Stimulated activated CD4-positive, alpha-beta T cell treated with anti-CD3 and anti-CD28 coated beads, Interleukin-2, amount 100 ng/mL, for 24 hours (primary cell): Measurements from ENCODE around the gene PAM16.
"Not testable (repeated sequence)": the region's sequence is repeated elsewhere in the genome, so short reads cannot be mapped to it uniquely, and the experiment has no call there.

Experiments
- DNase-seq, 2 donors: peaks; one replicate each; pipeline ENCODE4 v3.0.0-alpha.2; 2020

The PAM16 gene

DNA sequence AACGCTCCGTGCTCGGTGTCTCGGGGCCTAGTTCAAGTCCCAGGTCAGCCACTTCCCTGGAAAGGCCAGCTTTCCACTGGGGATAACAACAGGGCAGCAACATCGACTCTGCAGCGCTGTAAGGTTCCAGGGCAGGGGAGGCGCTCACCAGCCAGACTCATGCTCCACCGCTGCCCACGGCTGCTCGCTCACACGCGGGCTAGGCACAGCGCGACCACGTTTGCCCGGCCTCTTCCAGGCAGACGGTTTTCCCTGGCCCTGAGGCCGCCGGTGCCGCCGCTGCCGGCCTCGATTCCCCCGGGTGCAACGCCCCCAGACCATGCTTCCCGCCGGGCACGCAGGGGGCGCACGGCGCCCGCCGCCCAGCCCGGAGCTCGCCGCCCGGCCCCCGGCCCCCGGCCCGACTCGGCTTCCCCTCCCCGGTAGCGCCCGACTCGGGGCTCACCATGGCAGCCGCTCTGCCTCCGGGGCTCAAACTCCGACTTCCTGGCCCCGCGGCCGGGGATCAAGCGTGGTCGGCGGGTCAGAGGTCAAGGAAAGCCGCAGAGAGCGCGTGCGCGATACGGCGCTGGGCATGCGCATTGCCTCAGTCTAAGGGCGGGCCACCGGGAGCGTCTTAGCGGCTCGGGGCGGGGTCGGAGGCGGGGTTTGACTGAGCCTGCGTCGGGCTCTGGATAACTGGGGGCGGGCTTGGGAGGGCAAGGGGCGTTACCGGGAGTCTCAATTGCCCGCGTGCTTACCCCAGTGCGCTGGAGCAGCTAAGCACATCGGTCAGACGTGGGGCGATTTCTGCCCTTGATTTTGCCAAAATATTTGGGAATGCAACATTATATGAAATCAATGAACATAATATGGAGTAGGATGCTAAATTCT, at the start of gene PAM16:
TSS of gene PAM16 (minus strand) at position 535 of the 873 bp plus-strand sequence. CDS start at position 448, 87 bp downstream.
- peak; percentile 99 to 100 for DNase-seq

DNA sequence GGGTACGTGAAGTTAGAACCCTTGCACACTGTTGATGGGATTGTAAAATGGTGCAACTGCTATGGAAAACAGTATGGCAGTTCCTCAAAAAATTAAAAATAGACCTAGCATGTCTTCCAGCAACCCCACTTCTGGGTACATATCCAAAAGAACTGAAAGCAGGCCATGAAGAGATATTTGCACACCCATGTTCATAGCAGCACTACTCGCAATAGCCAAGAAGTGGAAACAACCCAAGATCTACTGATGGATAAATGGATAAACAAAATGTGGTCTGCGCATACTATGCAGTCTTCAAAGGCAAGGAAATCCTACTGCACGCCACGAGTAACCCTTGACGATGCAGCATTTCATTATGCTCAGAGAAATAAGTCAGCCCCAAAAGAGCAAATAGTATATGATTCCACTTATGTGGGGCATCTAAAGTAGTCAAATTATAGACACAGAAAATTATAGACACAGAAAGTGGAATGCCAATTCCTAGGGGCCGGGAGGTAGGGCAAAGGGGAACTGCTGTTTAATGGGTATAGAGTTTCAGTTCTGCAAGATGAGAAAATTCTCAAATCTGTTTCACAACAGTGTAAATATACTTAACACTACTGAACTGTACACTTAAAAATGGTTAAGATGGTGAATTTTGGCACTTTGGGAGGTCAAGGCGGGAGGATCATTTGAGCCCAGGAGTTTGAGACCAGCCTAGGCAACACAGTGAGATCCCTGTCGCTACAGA, 48.0 kb upstream of the PAM16 start:
- no peak for DNase-seq

DNA sequence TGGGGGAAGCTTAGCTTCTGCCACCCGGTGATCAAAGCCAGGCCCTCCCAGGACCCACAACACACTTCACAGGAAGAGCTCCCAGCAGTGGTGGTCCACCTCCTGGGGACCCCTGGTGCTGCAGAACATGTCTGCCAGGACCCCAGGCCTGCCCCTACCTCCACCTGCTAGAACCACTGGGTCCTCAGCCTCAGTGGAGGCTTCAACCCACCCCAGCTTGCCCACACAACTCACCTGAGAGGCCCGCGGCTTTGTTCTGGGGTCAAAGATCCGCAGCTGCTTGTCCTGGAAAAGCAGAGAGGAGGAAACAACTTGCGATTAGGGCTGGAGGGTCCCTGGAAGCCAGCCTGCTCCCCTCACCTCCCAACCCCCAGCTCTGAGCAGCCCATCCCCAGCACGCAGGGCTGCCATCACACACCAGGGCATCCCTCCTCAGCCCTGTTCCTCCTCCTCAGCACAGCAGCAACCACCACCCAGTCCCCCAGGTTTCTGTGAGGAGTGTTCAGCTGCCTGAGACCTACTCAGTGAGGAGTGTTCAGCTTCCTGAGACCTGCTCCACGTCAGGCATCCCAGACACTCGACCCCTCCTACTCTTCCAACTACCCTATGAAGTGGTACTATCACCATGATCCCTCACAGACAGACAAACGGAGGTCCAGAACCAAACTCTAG, 44.1 kb upstream of the PAM16 start:
- DNase-seq = no peak

DNA sequence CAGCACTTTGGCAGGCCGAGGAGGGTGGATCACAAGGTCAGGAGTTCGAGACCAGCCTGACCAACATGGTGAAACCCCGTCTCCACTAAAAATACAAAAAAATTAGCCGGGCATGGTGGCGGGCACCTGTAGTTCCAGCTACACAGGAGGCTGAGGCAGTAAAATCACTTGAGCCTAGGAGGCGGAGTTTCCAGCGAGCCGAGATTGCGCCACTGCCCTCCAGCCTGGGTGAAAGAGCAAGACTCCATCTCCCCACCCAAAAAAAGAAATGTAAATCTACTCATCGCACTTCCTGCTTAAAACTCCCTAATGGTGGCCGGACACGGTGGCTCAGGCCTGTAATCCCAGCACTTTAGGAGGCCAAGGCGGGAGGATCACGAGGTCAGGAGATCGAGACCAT, 42.7 kb upstream of the PAM16 start:
- not testable (repeated sequence) for DNase-seq

DNA sequence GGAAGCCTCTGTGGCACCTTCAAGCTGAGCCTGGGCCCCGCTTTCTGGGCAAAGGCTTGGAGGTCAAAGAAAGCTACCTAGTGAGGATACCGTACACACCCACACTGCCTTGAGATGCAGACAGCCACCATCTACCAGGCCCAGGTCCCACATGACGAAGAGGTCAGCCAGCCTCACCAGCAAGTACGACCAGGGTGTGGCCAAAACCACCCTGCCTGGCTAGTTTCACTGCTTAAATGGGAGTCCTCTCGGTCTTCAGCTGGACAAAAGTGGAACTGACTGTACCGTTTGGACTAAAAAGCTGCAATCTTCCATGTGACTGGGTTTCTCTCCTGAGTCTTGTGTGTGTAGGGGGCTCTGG, 42.1 kb upstream of the PAM16 start:
- DNase-seq = no peak

DNA sequence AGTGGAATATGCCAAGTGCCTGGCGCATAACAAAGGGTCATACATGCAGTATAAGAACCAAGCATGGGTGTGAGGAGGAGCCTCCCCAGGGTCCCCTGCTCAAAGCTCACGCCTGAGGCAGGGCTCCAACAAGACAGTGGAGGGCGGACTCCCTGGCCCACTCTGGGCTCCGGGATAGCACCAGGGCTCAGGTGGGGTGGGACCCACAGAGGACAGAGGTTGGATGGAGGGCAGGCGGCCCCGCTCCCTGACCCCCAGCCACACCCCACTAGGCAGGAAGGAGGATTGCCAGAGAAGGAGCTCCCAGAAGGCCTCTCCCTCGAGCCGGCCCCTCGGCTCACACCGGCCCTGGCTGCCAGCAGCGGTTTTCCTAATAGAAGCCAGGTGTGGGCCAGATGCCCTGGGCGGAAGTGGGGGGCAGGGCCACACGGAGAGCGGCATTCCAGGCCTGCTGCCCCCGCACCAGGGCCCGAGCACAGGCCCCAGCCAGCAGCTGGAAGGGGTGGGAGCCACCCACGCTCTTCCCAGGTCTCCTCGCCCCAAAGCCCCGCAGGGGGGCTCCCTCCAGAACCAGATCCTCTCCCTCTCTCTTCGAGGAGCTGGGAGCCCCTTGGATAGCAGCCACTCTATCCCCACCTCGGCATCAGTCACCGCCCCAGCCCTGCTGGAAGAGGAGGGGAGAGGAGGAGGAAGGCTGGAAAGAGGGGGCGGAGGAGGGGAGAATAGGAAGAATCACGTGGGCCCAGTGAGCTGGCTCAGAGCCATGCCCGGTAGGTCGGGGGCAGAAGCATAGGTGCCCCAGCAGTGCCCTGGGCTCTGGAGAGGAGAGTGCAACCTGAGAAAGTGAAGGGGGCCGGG, 41.5 kb upstream of the PAM16 start:
- no peak for DNase-seq

DNA sequence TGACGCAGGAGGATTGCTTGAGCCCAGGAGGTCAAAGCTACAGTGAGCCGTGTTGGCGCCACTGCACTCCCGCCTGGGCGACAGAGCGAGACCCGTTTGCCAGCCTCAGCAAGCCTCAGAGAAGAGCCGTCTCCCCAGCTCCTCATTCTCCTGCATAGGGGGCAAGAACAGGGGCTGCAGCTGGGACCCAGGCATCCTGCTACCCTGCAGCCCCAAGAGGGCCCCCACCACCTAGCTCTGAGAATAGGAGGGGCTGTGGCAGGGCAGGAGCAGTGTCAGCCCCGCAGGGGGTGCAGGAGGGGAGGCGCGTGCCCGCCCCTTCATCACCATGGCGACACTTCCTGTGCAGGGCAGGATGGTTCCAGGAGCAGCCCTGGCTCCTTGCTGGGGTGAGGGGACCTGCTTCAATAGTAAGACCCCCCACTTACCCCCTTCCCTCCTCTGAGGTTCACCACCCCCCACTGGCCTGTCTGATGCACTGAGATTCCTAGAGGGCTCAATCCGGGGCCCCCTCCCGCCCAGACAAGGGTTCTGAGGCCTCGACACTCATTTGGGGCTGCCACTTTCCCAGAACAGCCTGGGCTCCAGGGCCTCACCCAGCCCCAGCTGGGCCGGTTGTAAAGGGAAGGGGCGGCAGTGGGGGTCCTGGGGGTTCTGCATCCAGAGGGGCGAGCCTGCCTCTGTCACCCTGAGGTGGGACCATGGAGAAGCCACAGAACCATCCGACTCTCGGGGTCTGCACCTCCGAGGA, 40.7 kb upstream of the PAM16 start:
- DNase-seq = no peak

DNA sequence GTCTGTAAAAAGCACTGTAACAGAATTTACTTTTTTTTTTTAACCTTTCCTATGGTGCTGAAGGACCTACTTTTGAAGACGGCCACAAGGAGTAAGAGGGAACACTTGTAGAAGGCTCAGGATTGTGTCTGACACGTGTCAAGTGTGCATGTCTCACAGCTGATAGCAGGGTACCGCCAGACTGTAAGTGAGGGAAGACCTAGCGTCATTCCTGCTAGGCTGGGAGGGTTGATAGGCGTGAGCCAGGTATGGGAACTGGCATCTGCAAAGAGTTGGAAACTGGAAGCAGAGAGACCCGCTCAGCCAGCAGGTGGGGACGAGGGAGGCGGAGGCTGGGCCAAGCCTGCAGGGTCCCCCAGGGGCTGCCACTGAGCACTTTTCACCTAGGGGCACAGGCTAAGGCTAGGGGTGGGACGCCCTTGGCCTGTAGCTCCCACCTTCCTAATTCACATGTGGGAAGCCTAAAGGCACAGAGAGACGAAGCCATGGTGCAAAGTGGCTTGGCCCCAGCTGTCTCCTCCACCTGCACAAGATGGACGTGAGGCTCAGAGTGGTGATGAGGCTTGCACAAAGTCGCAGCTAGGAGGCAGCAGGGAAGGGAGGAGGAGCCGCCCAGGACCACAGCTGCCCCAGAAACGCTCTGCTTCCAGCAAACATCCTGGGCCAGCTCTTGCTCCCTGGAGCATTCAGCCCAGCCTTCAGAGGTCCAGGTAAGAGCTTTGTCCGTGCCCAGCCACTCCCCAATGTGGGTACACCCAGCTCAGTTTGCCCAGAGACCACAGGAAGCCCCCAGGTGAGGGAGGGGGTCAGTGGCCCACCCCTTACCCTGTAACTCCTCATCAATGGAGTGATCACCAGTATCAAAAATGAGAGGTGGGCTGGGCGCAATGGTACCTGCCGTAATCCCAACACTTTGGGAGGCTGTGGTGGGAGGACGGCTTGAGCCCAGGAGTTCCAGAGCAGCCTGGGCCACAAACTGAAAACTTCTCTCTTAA, 39.4 kb upstream of the PAM16 start:
- DNase-seq = no peak

DNA sequence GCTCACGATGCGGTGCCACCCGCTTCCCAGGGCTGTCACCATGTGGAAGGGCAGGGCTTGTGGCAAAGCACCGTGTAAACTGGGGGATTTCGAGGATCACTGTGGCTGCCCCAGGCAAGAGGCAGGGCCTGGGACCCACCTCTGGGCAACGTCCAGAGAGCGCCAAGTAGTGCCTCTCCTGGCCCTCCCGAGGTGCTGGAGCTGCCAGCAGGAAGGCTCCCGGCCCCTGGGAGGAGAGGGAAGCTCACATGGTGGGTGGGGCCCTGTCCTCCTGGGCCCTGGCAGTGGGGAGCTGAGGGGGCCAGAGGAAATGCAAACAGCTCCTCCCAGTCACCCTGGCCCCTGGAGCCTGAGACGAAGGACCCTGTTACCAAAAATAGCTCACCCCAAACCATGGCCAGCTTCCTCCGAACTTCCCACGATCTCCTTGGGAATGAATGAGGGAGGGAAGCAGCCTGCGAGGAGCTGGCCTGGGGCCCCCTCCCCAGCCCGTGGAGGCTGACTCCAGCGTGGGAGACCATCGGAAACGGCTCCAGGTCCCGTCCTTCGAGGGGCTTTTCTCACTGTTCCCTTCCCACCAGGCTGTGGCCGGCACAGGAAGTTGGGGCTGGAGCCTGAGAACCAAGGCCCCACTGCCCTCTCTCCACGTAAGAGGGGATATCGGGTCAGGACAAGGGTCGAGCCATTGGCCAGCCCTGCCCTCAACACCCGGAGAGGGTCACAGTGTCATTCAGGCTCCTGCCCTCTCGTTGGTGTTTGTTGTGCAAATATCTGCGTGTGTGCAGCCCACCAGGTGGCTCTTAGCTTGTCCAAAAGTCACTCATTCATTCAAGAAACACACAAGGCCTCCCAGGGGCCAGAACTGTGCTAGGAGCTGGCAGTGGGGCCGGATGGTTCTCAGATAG, 38.2 kb upstream of the PAM16 start:
- no peak for DNase-seq

DNA sequence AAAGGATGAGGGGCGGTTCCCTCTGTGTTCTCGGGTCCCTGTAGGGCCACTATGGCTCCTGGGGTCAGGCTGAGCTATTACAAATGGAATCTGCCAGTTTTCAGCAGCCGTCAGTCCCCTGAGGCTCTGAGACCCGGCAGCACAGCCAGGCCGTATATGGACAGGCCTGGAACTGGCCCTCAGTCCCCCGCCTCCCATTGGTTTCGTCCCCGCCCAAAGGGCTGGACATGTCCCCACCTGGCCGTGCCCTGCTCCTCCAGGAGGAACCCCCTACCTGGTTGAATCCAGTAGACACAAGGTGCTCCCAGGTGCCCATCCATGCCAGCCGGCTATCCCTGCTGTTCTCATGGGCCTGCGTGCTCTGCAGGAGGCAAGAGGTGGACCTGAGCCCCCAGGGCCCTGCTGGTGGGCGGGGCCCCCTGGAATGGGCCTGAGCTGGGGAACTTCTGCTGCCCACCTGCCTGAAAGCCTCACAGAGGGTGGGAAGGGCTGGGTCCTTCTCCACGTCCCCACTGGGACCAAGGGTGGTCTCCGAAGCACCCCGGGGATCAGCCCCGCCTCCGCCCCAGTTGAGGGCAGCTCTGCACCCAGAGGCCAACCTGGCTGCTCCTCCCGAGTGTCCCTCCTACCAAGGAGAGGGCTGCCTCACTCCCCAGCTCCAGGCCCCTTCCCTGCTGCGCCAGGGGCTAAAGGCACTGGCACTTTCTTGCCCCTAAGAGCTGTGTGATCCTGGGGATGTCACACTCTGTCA, 37.3 kb upstream of the PAM16 start:
- no peak for DNase-seq

DNA sequence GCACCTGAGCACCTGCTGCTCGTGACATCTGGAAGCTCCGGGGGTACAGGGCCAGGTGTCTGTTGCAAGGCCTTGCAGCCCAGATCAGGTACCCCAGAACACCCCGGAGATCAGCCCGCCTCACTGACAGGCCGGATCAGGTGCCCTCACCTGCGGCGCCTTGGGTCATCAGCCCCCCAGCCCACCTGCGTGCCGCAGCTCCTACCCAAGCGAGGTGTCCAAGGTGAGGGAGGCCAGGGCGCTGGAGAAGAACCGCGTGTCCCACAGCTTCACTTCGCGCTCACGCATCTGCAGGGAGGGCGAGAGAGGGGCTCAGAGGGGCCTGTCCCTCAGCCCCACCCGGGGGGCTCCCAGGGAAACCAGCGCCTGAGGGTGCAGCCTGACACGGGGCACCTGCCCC, 36.7 kb upstream of the PAM16 start:
- DNase-seq = no peak

DNA sequence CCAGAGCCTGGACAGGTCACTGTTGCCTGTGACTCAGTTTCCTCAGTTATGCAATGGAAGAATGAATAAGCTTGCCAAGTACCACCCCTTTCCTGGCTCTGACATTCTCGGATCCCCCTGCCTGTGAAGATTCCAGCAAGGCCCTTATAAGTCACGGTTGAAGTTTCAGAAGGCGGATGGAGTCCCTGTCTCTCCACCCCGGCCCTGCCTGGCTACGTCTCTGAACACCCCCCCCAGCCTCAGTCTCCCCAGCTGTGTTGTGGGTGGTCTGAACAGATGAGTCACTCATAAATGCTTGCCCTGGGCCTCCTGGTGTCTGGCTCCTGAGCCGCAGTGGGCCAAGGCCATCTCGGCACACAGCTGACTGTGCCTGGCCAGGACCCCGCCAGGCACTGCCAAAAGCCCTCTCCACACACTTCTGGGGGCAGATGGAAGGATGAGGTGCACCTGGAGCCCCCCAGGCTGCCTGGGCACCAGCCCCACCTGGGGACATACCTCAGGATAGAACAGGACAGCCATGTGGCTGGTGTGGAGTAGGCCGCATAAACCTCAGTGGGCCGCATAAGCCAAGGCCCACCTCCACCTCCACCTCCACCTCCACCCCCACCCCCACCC, 35.9 kb upstream of the PAM16 start:
- no peak for DNase-seq

DNA sequence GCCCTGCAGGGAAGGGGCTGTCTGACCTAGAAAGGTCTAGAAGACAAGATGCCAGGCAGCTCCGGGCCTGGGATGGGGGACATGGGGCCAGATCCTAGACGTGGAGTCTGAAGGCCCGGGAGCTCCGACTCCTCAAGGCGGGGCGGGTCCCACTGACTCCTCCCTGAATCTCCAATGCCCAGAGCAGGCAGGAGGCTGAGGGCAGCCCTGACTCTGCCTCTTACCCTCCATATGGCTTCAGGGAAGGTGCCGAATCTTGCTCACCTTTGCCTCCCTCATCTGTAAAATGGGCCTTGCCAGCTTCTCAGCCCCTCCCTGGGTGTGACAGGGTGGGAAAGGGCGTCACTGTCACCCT, 35.3 kb upstream of the PAM16 start:
- DNase-seq = no peak

DNA sequence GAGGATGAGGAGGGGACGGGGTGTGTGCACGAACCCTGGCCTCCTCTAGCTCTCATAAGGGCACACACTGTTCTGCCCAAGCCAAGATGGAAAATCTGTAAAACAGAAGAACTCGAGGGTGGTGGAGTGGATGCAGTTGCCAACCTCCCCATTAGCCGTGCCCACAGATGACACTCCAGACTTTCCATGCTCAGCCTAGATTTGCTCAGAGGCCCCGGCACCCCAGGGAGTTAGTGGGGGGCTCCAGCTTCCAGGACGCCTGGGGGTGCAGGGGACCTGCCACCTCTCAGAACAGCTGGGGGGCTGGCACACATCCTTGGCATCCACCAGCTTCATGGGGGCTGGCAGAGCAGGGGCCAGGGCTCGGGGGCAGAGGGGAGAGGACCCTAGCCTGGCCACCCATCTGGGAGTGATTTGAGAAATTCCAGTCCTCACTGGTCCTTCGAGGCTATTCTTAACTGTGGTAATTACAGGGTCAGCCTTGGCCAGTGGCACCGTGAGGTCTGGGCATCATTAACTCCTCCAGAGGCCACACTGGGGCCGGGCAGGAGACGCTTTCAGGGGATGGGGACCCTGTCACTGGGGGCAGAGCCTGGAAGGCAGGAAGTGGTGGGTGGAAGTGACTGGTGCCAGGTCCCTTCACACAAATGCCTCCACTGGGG, 34.8 kb upstream of the PAM16 start:
- no peak for DNase-seq

DNA sequence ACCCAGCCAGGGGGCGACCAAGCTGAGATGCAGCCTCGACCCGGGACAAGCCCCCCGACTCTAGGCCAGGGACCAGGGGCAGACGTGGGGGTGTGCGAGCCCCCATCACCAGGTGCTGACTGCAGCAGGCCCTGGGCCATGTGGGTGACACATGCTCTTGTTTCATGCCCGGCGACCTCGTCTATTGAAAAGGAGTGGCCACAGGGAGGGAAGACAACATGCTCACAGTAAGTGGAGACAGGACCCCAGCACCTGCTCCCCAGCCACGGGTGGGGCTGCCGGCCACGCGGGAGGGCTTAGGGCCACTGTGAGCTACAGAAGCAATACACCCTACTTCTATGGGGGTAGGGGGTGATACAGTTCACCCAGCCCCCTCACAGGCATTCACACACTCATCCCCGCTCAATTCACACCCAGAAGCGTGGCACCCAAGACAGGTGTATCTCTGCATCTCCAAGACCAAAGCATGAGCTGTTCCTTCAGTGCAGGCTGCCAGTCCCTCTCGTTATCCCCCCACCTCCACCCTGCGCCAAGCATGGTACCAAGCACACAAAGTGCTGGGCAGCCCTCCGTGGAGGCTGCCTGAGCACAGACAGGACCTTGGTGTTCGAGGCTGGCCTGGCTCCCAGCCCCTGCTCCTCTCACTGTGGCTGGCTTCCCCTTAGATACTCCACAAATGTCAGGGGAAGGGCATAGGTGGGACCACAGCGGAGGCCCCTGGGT, 34.1 kb upstream of the PAM16 start:
- DNase-seq = no peak

DNA sequence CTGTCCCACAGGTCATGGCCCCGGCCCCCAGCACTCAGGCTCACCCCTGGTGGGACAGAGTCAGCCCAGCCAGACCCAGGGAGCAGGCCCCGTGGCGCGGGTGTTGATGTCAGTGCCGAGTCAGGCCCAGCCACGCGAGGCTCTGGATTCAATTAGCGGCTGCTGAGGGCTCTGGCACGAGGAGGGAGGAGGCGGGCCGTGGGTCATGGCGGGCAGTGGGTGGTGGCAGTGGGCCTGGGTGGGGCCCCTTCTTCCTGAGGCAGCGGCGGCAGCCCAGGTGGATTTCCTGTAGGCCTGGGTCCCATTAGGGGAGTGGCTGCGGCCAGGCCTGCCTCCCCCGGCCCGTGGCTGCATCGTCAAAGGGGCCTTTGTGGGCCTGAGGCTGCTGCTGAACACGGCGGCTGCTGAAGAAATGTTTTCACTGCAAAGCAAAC, 33.4 kb upstream of the PAM16 start:
- DNase-seq = no peak
